Stimulated activated CD4-positive, alpha-beta T cell treated with anti-CD3 and anti-CD28 coated beads, Interleukin-4, amount 100 ng/mL, for 1 hour (primary cell): ENCODE results near the gene CDX2.
"Not testable (repeated sequence)": the region's sequence is repeated elsewhere in the genome, so short reads cannot be mapped to it uniquely, and the experiment has no call there.

Source experiments
- DNase-seq: peaks from one replicate; pipeline ENCODE4 v3.0.0-alpha.2; 2020

The CDX2 gene

GRCh38 chr13:27969082-27969865, at the start of gene CDX2:
Gene CDX2, minus strand, starts transcription at chr13:27969315. Its CDS starts 309 bp downstream, at chr13:27969006.
- no peak for DNase-seq

- DNase-seq: no peak
Observed at GRCh38 chr13:28014301-28014700, 45.2 kb upstream of the CDX2 start.

- no peak for DNase-seq
Observed at GRCh38 chr13:28013482-28013881, 44.4 kb upstream of the CDX2 start.

- DNase-seq: no peak
Observed at GRCh38 chr13:28012896-28013295, 43.8 kb upstream of the CDX2 start.

GRCh38 chr13:28012383-28012782, 43.3 kb upstream of the CDX2 start:
- DNase-seq: no peak

- DNase-seq: no peak
Observed at GRCh38 chr13:28010046-28010445, 40.9 kb upstream of the CDX2 start.

- DNase-seq: not testable (repeated sequence)
Observed at GRCh38 chr13:28005016-28005415, 35.9 kb upstream of the CDX2 start.

GRCh38 chr13:28002886-28003698, 34.0 kb upstream of the CDX2 start:
- DNase-seq: no peak

GRCh38 chr13:28001837-28002473, 32.8 kb upstream of the CDX2 start:
- no peak for DNase-seq

GRCh38 chr13:28001049-28001448, 31.9 kb upstream of the CDX2 start:
- DNase-seq: no peak

GRCh38 chr13:28000567-28000966, 31.5 kb upstream of the CDX2 start:
- DNase-seq: no peak

- no peak for DNase-seq
Observed at GRCh38 chr13:27997904-27998522, 28.9 kb upstream of the CDX2 start.

GRCh38 chr13:27991881-27992280, 22.8 kb upstream of the CDX2 start:
- no peak for DNase-seq

GRCh38 chr13:27988520-27988919, 19.4 kb upstream of the CDX2 start, which contains the start of gene URAD:
Gene URAD, minus strand, starts transcription at chr13:27988693. Its CDS starts 56 bp downstream, at chr13:27988637.
- DNase-seq: no peak

GRCh38 chr13:27985600-27985999, 16.5 kb upstream of the CDX2 start:
- no peak for DNase-seq

- no peak for DNase-seq
Observed at GRCh38 chr13:27982361-27982760, 13.2 kb upstream of the CDX2 start.

- DNase-seq: no peak
Observed at GRCh38 chr13:27981006-27981708, 12.0 kb upstream of the CDX2 start.

GRCh38 chr13:27980280-27980998, 11.3 kb upstream of the CDX2 start:
- DNase-seq: no peak

- DNase-seq: no peak
Observed at GRCh38 chr13:27979765-27980279, 10.7 kb upstream of the CDX2 start.

- DNase-seq: no peak
Observed at GRCh38 chr13:27979001-27979643, 10.0 kb upstream of the CDX2 start.
